Neural cell (in vitro differentiated cells): ENCODE results near the gene ATOH1. TPM values are rescaled to one million over a fixed set of nuclear protein-coding genes. Genes with fewer than 3 reads are reported as not detected.

Source experiments
- H2AFZ ChIP-seq: fragments of 200-600, 300-800 bp; sonication (generic), shearing (Covaris generic); 2 replicates; pipeline ENCODE4 v1.6.0; 2014; ENCODE audit warnings: low read depth, mild to moderate bottlenecking, antibody characterized with exemption, low read length, moderate library complexity
- H3F3A ChIP-seq: fragments of 200-600 bp; shearing (Covaris generic); 2 replicates; pipeline ENCODE4 v1.6.1; 2016; ENCODE audit warnings: mild to moderate bottlenecking, moderate library complexity, mixed read lengths, antibody characterized with exemption, low read length; ENCODE audit not compliant: insufficient read depth, poor library complexity, severe bottlenecking
- H3K27ac ChIP-seq: fragments of 200-600, 300-800 bp; sonication (generic), shearing (Covaris generic); 2 replicates; pipeline ENCODE4 v1.5.1; 2014; ENCODE audit warnings: mild to moderate bottlenecking, low read length, moderate library complexity
- H3K27me3 ChIP-seq: fragments of 300-800, 200-600 bp; sonication (generic), shearing (Covaris generic); 2 replicates; pipeline ENCODE4 v1.6.0; 2014; ENCODE audit warnings: mild to moderate bottlenecking, low read depth, low read length, moderate library complexity; ENCODE audit not compliant: insufficient read depth
- H3K36me3 ChIP-seq: fragments of 300-800, 200-600 bp; sonication (generic), shearing (Covaris generic); 2 replicates; pipeline ENCODE4 v1.5.1; 2014; ENCODE audit warnings: mild to moderate bottlenecking, antibody characterized with exemption, low read length, moderate library complexity; ENCODE audit not compliant: insufficient read depth
- H3K4me2 ChIP-seq: fragments of 300-800, 200-600 bp; sonication (generic), shearing (Covaris generic); 2 replicates; pipeline ENCODE4 v1.6.0; 2014; ENCODE audit warnings: mild to moderate bottlenecking, low read length
- H3K4me3 ChIP-seq: fragments of 300-800, 200-600 bp; sonication (generic), shearing (Covaris generic); 2 replicates; pipeline ENCODE4 v1.5.1; 2014; ENCODE audit warnings: mild to moderate bottlenecking, low read length, moderate library complexity
- H3K79me2 ChIP-seq: fragments of 200-600 bp; shearing (Covaris generic); replicated peaks from 2 replicates; pipeline ENCODE4 v1.6.0; 2014; ENCODE audit warnings: mild to moderate bottlenecking, low read length, moderate library complexity; ENCODE audit not compliant: insufficient read depth
- H3K9ac ChIP-seq: fragments of 300-800, 200-600 bp; sonication (generic), shearing (Covaris generic); 2 replicates; pipeline ENCODE4 v1.6.1; 2016; ENCODE audit warnings: mild to moderate bottlenecking, low read length, mixed read lengths
- H3K9me2 ChIP-seq: fragments of 200-600 bp; shearing (Covaris generic); 2 replicates; pipeline ENCODE4 v1.6.1; 2016; ENCODE audit warnings: mild to moderate bottlenecking, low read length, mixed read lengths; ENCODE audit not compliant: insufficient read depth
- H3K9me3 ChIP-seq: fragments of 200-600, 300-800 bp; sonication (generic), shearing (Covaris generic); 2 replicates; pipeline ENCODE4 v1.6.1; 2016; ENCODE audit warnings: mild to moderate bottlenecking, mixed run types, low read length, moderate library complexity, mixed read lengths
- H4K20me1 ChIP-seq: fragments of 200-600 bp; shearing (Covaris generic); 2 replicates; pipeline ENCODE4 v1.6.1; 2016; ENCODE audit warnings: mild to moderate bottlenecking, mixed run types; ENCODE audit not compliant: insufficient read depth
- EP300 ChIP-seq: fragments of 450-650 bp; conservative IDR thresholded peaks from 2 replicates; pipeline ENCODE4 v1.6.1; 2014; ENCODE audit warnings: antibody characterized with exemption, mild to moderate bottlenecking, moderate library complexity; ENCODE audit not compliant: poor library complexity, severe bottlenecking
- EZH2 ChIP-seq: fragments of 200-600, 300-800 bp; shearing (Covaris generic), sonication (generic); IDR thresholded peaks from 2 replicates; pipeline ENCODE4 v1.6.1; 2014; ENCODE audit warnings: antibody characterized with exemption, low read length, borderline replicate concordance, mild to moderate bottlenecking; ENCODE audit not compliant: insufficient read depth, poor library complexity, severe bottlenecking
- MXI1 ChIP-seq: fragments of 450-650 bp; conservative IDR thresholded peaks from 2 replicates; pipeline ENCODE4 v1.6.1; 2014; ENCODE audit warnings: antibody characterized with exemption, mild to moderate bottlenecking; ENCODE audit not compliant: poor library complexity, severe bottlenecking
- POLR2AphosphoS5 ChIP-seq: IDR thresholded peaks from 2 replicates; pipeline ENCODE4 v1.6.1; 2012
- RAD21 ChIP-seq: fragments of 450-650 bp; conservative IDR thresholded peaks from 2 replicates; pipeline ENCODE4 v1.6.1; 2014; ENCODE audit warnings: antibody characterized with exemption, mild to moderate bottlenecking, moderate library complexity
- SMC3 ChIP-seq: fragments of 450-650 bp; conservative IDR thresholded peaks from 2 replicates; pipeline ENCODE4 v1.6.1; 2014; ENCODE audit warnings: antibody characterized with exemption, mild to moderate bottlenecking, moderate library complexity; ENCODE audit not compliant: poor library complexity
- TAF1 ChIP-seq: IDR thresholded peaks from 2 replicates; pipeline ENCODE4 v1.6.1; 2012; ENCODE audit warnings: low read depth
- polyA plus RNA-seq: library from polyadenylated mRNA; depleted of rRNA; stranded (reverse); fragments of >200 nt; gene quantifications from 2 replicates; pipeline ENCODE4 v1.2.3, GENCODE V29; 2014
- small RNA-seq, 3 experiments: library from RNA; depleted of rRNA; stranded (forward); fragments of <200 nt; gene quantifications; one replicate each; pipeline ENCODE3, GENCODE V24; 2012
- TF ChIP-seq, protein P1 (sequence below): IDR thresholded peaks from 2 replicates; pipeline ENCODE4 v1.6.1; 2012; ENCODE audit warnings: borderline replicate concordance
- TF ChIP-seq, protein P2 (sequence below): fragments of 450-650 bp; IDR thresholded peaks from 2 replicates; pipeline ENCODE4 v1.5.1; 2014; ENCODE audit warnings: antibody characterized with exemption, mild to moderate bottlenecking, moderate library complexity; ENCODE audit not compliant: poor library complexity, severe bottlenecking

The ATOH1 gene
- polyA plus RNA-seq, 1 donor from 2014 or later = 0.22 TPM

DNA sequence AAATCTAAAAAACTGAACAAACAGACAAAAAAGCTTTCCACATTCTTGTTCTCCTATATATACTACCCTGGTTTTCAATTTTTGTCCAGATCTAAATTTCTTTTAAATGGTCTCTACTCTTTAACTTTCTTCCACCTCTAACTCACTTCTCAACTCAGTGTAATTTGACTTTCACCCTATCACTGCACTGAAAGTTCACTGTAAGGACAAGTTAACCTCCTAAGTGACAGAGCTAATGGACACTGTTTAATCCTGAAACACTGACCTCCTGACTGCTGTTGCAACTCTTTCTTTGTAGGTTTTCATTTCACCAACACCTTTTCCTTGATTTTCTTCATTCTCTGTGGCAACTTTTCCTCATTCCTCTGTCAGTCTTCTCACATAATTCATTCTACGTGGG is 50.0 kb downstream of the ATOH1 start:
- Histone ChIP-seq H3K9me2 (no peaks in the 10 kb centered on the region), H3K9me3 (no peaks in the 10 kb centered on the region), H3K4me3 (no peak overlapping the region)

DNA sequence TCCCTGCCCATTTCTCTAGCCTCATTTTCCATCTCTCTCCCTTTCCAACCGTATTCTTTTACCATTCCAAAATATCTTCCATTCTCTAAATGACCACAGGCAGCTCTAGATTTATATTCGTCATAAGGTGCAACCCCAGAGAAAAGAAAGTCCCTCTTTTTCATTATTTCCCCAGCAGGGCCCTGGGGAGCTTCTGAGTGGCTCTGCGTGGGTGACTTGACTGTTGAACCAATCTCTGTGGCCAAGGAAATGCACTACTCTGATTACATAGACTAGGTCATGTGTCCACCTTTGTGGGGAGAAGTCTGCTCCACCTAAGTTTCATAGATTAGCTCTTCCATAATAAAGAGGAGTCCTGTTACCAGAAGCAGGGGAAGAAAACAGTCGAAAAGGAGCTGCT is 51.4 kb downstream of the ATOH1 start:
- H4K20me1 ChIP-seq = no peaks in the 10 kb centered on the region
- no peaks in the 10 kb centered on the region for H3K36me3 ChIP-seq
- no peak overlapping the region for H3K4me2 ChIP-seq
- H3K9me2 ChIP-seq = no peaks in the 10 kb centered on the region
- H3K4me3 ChIP-seq = no peak overlapping the region
- no peak overlapping the region for H2AFZ ChIP-seq
- TF ChIP-seq, protein P1, sequence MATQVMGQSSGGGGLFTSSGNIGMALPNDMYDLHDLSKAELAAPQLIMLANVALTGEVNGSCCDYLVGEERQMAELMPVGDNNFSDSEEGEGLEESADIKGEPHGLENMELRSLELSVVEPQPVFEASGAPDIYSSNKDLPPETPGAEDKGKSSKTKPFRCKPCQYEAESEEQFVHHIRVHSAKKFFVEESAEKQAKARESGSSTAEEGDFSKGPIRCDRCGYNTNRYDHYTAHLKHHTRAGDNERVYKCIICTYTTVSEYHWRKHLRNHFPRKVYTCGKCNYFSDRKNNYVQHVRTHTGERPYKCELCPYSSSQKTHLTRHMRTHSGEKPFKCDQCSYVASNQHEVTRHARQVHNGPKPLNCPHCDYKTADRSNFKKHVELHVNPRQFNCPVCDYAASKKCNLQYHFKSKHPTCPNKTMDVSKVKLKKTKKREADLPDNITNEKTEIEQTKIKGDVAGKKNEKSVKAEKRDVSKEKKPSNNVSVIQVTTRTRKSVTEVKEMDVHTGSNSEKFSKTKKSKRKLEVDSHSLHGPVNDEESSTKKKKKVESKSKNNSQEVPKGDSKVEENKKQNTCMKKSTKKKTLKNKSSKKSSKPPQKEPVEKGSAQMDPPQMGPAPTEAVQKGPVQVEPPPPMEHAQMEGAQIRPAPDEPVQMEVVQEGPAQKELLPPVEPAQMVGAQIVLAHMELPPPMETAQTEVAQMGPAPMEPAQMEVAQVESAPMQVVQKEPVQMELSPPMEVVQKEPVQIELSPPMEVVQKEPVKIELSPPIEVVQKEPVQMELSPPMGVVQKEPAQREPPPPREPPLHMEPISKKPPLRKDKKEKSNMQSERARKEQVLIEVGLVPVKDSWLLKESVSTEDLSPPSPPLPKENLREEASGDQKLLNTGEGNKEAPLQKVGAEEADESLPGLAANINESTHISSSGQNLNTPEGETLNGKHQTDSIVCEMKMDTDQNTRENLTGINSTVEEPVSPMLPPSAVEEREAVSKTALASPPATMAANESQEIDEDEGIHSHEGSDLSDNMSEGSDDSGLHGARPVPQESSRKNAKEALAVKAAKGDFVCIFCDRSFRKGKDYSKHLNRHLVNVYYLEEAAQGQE = no peak
- no peak for TF ChIP-seq EZH2
- no peak for TF ChIP-seq RAD21
- TF ChIP-seq EP300 = no peak
- TF ChIP-seq, protein P2, sequence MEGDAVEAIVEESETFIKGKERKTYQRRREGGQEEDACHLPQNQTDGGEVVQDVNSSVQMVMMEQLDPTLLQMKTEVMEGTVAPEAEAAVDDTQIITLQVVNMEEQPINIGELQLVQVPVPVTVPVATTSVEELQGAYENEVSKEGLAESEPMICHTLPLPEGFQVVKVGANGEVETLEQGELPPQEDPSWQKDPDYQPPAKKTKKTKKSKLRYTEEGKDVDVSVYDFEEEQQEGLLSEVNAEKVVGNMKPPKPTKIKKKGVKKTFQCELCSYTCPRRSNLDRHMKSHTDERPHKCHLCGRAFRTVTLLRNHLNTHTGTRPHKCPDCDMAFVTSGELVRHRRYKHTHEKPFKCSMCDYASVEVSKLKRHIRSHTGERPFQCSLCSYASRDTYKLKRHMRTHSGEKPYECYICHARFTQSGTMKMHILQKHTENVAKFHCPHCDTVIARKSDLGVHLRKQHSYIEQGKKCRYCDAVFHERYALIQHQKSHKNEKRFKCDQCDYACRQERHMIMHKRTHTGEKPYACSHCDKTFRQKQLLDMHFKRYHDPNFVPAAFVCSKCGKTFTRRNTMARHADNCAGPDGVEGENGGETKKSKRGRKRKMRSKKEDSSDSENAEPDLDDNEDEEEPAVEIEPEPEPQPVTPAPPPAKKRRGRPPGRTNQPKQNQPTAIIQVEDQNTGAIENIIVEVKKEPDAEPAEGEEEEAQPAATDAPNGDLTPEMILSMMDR = no peak
- TF ChIP-seq SMC3 = no peak
- no peak for TF ChIP-seq TAF1
- TF ChIP-seq POLR2AphosphoS5 = no peak
- TF ChIP-seq MXI1 = no peak
- no peaks in the 10 kb centered on the region for H3K27me3 ChIP-seq
- H3K9me3 ChIP-seq = no peaks in the 10 kb centered on the region
- H3K27ac ChIP-seq = no peak overlapping the region
- H3F3A ChIP-seq = no peaks in the 10 kb centered on the region
- H3K79me2 ChIP-seq = no peaks in the 10 kb centered on the region
- no peak overlapping the region for H3K9ac ChIP-seq

More for the DNA sequence above, 50.0 kb downstream of the ATOH1 start:
- Histone ChIP-seq H3K4me2 (no peak overlapping the region), H3K9ac (no peak overlapping the region), H3K36me3 (no peaks in the 10 kb centered on the region), H3K27ac (no peak overlapping the region), H4K20me1 (no peaks in the 10 kb centered on the region), H3F3A (no peaks in the 10 kb centered on the region), H3K27me3 (no peaks in the 10 kb centered on the region), H3K79me2 (no peaks in the 10 kb centered on the region), H2AFZ (no peak overlapping the region)
- no peak for TF ChIP-seq EZH2
- TF ChIP-seq TAF1 = no peak
- no peak for TF ChIP-seq RAD21

Small RNA genes lying within 50 kb of the gene (small RNA-seq; reads per million reads assigned to genes)
- 0 reads per million in 3 experiments for gene RNA5SP164
